Mucosa of rectum (tissue), 2 donors: ENCODE results near the gene TBC1D24.
A peak's percentile ranks its signal among the peaks of the same experiment; 100 is the strongest.

Source experiments
- H3K27ac ChIP-seq, 2 donors: one replicate each; pipeline ENCODE4 v1.7.0; 2013; ENCODE audit warnings: inconsistent platforms in 2 of 2, low read depth in 2 of 2, low read length in 2 of 2
- H3K27me3 ChIP-seq, 2 donors: one replicate each; pipeline ENCODE4 v1.7.0; 2013; ENCODE audit warnings: low read length in 2 of 2; ENCODE audit not compliant: control insufficient read depth in 2 of 2, insufficient read depth in 2 of 2
- H3K36me3 ChIP-seq, 2 donors: one replicate each; pipeline ENCODE4 v1.7.0; 2013; ENCODE audit warnings: low read length in 2 of 2; ENCODE audit not compliant: control insufficient read depth in 2 of 2, insufficient read depth in 2 of 2
- H3K4me1 ChIP-seq, 2 donors: one replicate each; pipeline ENCODE4 v1.7.0; 2013; ENCODE audit warnings: low read length in 2 of 2, mild to moderate bottlenecking in 1 of 2; ENCODE audit not compliant: control insufficient read depth in 2 of 2, insufficient read depth in 2 of 2
- H3K4me3 ChIP-seq, 2 donors: one replicate each; pipeline ENCODE4 v1.7.0; 2013; ENCODE audit warnings: low read length in 2 of 2
- H3K9ac ChIP-seq, 2 donors: one replicate each; pipeline ENCODE4 v1.7.0; 2013; ENCODE audit warnings: low read length in 2 of 2, low read depth in 1 of 2, mild to moderate bottlenecking in 1 of 2
- H3K9me3 ChIP-seq, 2 donors: one replicate each; pipeline ENCODE4 v1.7.0; 2013; ENCODE audit warnings: low read length in 2 of 2; ENCODE audit not compliant: control insufficient read depth in 2 of 2
- donor health status: healthy.
- donor health status: Normal muscosa, but diverticular disease.

Gene TBC1D24

GRCh38 chr16:2499454-2499853 is 24.5 kb downstream of the TBC1D24 start:
- Histone ChIP-seq H3K27ac (no peak overlapping the region), H3K36me3 (peaks cover 6 to 12% of the 10 kb centered on the region in 2 donors), H3K27me3 (no peaks in the 10 kb centered on the region), H3K4me1 (peaks cover 4 to 8% of the 10 kb centered on the region in 2 donors), H3K9me3 (no peaks in the 10 kb centered on the region), H3K9ac (no peak overlapping the region), H3K4me3 (no peak overlapping the region)

GRCh38 chr16:2499890-2500429 is 25.0 kb downstream of the TBC1D24 start:
- Histone ChIP-seq H3K4me1 (peaks cover 4 to 8% of the 10 kb centered on the region in 2 donors), H3K27me3 (no peaks in the 10 kb centered on the region), H3K9ac (no peak overlapping the region), H3K36me3 (peaks cover 6 to 12% of the 10 kb centered on the region in 2 donors), H3K4me3 (no peak overlapping the region), H3K9me3 (no peaks in the 10 kb centered on the region), H3K27ac (no peak overlapping the region)

GRCh38 chr16:2500430-2500917 is 25.5 kb downstream of the TBC1D24 start:
- Histone ChIP-seq H3K4me3 (no peak overlapping the region), H3K9ac (no peak overlapping the region), H3K27me3 (no peaks in the 10 kb centered on the region), H3K27ac (no peak overlapping the region), H3K36me3 (peaks cover 6 to 12% of the 10 kb centered on the region in 2 donors), H3K4me1 (peaks cover 4 to 8% of the 10 kb centered on the region in 2 donors), H3K9me3 (no peaks in the 10 kb centered on the region)

- H3K9ac ChIP-seq, result no peak overlapping the region
- peak overlapping the region in 1 of 2 donors; percentile 7 for H3K4me3 ChIP-seq
- H3K9me3 ChIP-seq, result no peaks in the 10 kb centered on the region
- no peaks in the 10 kb centered on the region for H3K27me3 ChIP-seq
- H3K27ac ChIP-seq, result no peak overlapping the region
- peaks cover 6 to 10% of the 10 kb centered on the region in 2 donors for H3K36me3 ChIP-seq
- peaks cover 4 to 8% of the 10 kb centered on the region in 2 donors for H3K4me1 ChIP-seq
Observed at GRCh38 chr16:2500918-2501750, 26.2 kb downstream of the TBC1D24 start.

GRCh38 chr16:2501946-2502895 is 27.3 kb downstream of the TBC1D24 start:
- peaks cover 0 to 1% of the 10 kb centered on the region in 2 donors for H3K36me3 ChIP-seq
- H3K4me3 ChIP-seq, result no peak overlapping the region
- no peak overlapping the region for H3K9ac ChIP-seq
- no peaks in the 10 kb centered on the region for H3K27me3 ChIP-seq
- H3K27ac ChIP-seq, result no peak overlapping the region
- H3K4me1 ChIP-seq, result peaks cover 4 to 8% of the 10 kb centered on the region in 2 donors
- no peaks in the 10 kb centered on the region for H3K9me3 ChIP-seq

- Histone ChIP-seq H3K36me3 (no peaks in the 10 kb centered on the region), H3K4me1 (peaks cover 2 to 10% of the 10 kb centered on the region in 2 donors), H3K27ac (no peak overlapping the region), H3K27me3 (no peaks in the 10 kb centered on the region), H3K4me3 (no peak overlapping the region), H3K9me3 (no peaks in the 10 kb centered on the region), H3K9ac (no peak overlapping the region)
Observed at GRCh38 chr16:2505695-2506094, 30.8 kb downstream of the TBC1D24 start.

GRCh38 chr16:2507052-2507659 is 32.2 kb downstream of the TBC1D24 start:
- H3K27ac ChIP-seq, result peak overlapping the region; percentile 61 to 63
- no peak overlapping the region for H3K9ac ChIP-seq
- no peak overlapping the region for H3K4me3 ChIP-seq
- H3K4me1 ChIP-seq, result peaks cover 2 to 5% of the 10 kb centered on the region in 2 donors
- no peaks in the 10 kb centered on the region for H3K27me3 ChIP-seq
- H3K36me3 ChIP-seq, result no peaks in the 10 kb centered on the region
- H3K9me3 ChIP-seq, result no peaks in the 10 kb centered on the region

GRCh38 chr16:2507665-2508064 is 32.7 kb downstream of the TBC1D24 start:
- Histone ChIP-seq H3K9me3 (no peaks in the 10 kb centered on the region), H3K9ac (no peak overlapping the region), H3K4me3 (no peak overlapping the region), H3K27me3 (no peaks in the 10 kb centered on the region), H3K27ac (peak overlapping the region; percentile 61 to 63), H3K36me3 (no peaks in the 10 kb centered on the region), H3K4me1 (peaks cover 2 to 5% of the 10 kb centered on the region in 2 donors)

GRCh38 chr16:2508722-2509400 is 33.9 kb downstream of the TBC1D24 start:
- Histone ChIP-seq H3K4me3 (no peak overlapping the region), H3K27ac (no peak overlapping the region), H3K9ac (no peak overlapping the region), H3K4me1 (peaks cover 9 to 11% of the 10 kb centered on the region in 2 donors), H3K9me3 (no peaks in the 10 kb centered on the region), H3K27me3 (no peaks in the 10 kb centered on the region), H3K36me3 (no peaks in the 10 kb centered on the region)
